ENCODE data around the gene ARHGEF7.
A peak's percentile ranks its signal among the peaks of the same experiment; 100 is the strongest.

ARHGEF7 gene

GRCh38 chr13:111181977-111182376, 66.9 kb downstream of the ARHGEF7 start:
- TF ChIP-seq CTCF (IDR thresholded peaks at IDR 0.05; ENCODE audit: low read depth, low read length) = no peak
- DNase-seq = no peak
- Histone ChIP-seq H3K36me3 (no peaks in the 10 kb centered on the region; the same call in none of the 2 replicates), H3K9me3 (no peaks in the 10 kb centered on the region), H3K27me3 (no peaks in the 10 kb centered on the region), H3K4me3 (ENCODE audit: low read depth, low read length) (no peak overlapping the region), H3K4me1 (peaks cover 10% of the 10 kb centered on the region)

GRCh38 chr13:111183087-111183645, 68.1 kb downstream of the ARHGEF7 start:
- Histone ChIP-seq H3K4me3 (ENCODE audit: low read depth, low read length) (no peak overlapping the region), H3K9me3 (no peaks in the 10 kb centered on the region), H3K4me1 (peaks cover 16% of the 10 kb centered on the region), H3K27me3 (no peaks in the 10 kb centered on the region), H3K36me3 (no peaks in the 10 kb centered on the region; the same call in none of the 2 replicates)
- no peak for TF ChIP-seq CTCF (IDR thresholded peaks at IDR 0.05; ENCODE audit: low read depth, low read length)
- no peak for DNase-seq

GRCh38 chr13:111183959-111184358, 68.8 kb downstream of the ARHGEF7 start:
- no peak for TF ChIP-seq CTCF (IDR thresholded peaks at IDR 0.05; ENCODE audit: low read depth, low read length)
- Histone ChIP-seq H3K4me1 (peaks cover 17% of the 10 kb centered on the region), H3K9me3 (no peaks in the 10 kb centered on the region), H3K36me3 (no peaks in the 10 kb centered on the region; the same call in none of the 2 replicates), H3K27me3 (no peaks in the 10 kb centered on the region), H3K4me3 (ENCODE audit: low read depth, low read length) (no peak overlapping the region)
- no peak for DNase-seq

GRCh38 chr13:111184458-111185401, 69.6 kb downstream of the ARHGEF7 start:
- H3K27me3 ChIP-seq = no peaks in the 10 kb centered on the region
- no peak for TF ChIP-seq CTCF (IDR thresholded peaks at IDR 0.05; ENCODE audit: low read depth, low read length)
- H3K4me1 ChIP-seq = peaks cover 17% of the 10 kb centered on the region
- no peak overlapping the region for H3K4me3 ChIP-seq (ENCODE audit: low read depth, low read length)
- no peaks in the 10 kb centered on the region for H3K9me3 ChIP-seq
- H3K36me3 ChIP-seq = no peaks in the 10 kb centered on the region; the same call in none of the 2 replicates
- peak; percentile 34 for DNase-seq

GRCh38 chr13:111186305-111186935, 71.3 kb downstream of the ARHGEF7 start:
- TF ChIP-seq CTCF (IDR thresholded peaks at IDR 0.05; ENCODE audit: low read depth, low read length) = no peak
- H3K4me1 ChIP-seq = peaks cover 13% of the 10 kb centered on the region

More at GRCh38 chr13:111186305-111186935, 71.3 kb downstream of the ARHGEF7 start:
- H3K9me3 ChIP-seq = no peaks in the 10 kb centered on the region
- no peak overlapping the region for H3K4me3 ChIP-seq (ENCODE audit: low read depth, low read length)
- H3K36me3 ChIP-seq = no peaks in the 10 kb centered on the region; the same call in none of the 2 replicates
- no peak for DNase-seq
- no peaks in the 10 kb centered on the region for H3K27me3 ChIP-seq

All from BE2C (cell line).